Activated B cell treated with CpG ODN at 0.5 μM for 24 hours (primary cell): Measurements from ENCODE around the gene CERS4. TPM values are rescaled to one million over a fixed set of nuclear protein-coding genes. Genes with fewer than 3 reads are reported as not detected.

ENCODE experiments used
- ATAC-seq: fragments of 200-7000 bp; cut with Tn5 transposase; one replicate; pipeline ENCODE4 v1.10.0; 2021; ENCODE audit warnings: low read depth, mild to moderate bottlenecking, moderate library complexity
- CTCF ChIA-PET: fragments of 350-600 bp; sonication (Branson Sonifier 250); formaldehyde crosslinking; loops from one replicate; lab custom pipeline; 2021; ENCODE audit warnings: antibody characterized with exemption; lab: Charles Lee
- POLR2A ChIA-PET: fragments of 350-600 bp; sonication (Branson Sonifier 250); formaldehyde crosslinking; loops from one replicate; lab custom pipeline; 2021; ENCODE audit warnings: antibody characterized with exemption; lab: Charles Lee
- DNase-seq: peaks from one replicate; pipeline ENCODE4 v3.0.0; 2022
- H3K27ac Mint-ChIP-seq: one replicate; pipeline ENCODE4 v1.8.0; 2020; ENCODE audit warnings: mixed read lengths
- H3K27me3 Mint-ChIP-seq: one replicate; pipeline ENCODE4 v1.8.0; 2021; ENCODE audit warnings: mixed read lengths
- H3K36me3 Mint-ChIP-seq: one replicate; pipeline ENCODE4 v1.8.0; 2021; ENCODE audit warnings: low read depth, mixed read lengths
- H3K4me1 Mint-ChIP-seq: one replicate; pipeline ENCODE4 v1.8.0; 2021; ENCODE audit warnings: mixed read lengths
- H3K4me3 Mint-ChIP-seq: one replicate; pipeline ENCODE4 v1.8.0; 2020; ENCODE audit warnings: mild to moderate bottlenecking, mixed read lengths
- H3K9me3 Mint-ChIP-seq: one replicate; pipeline ENCODE4 v1.8.0; 2020; ENCODE audit warnings: mixed read lengths
- CTCF ChIP-seq: fragments of 200-600 bp; IDR thresholded peaks from one replicate; pipeline ENCODE4 v1.8.0; 2022; ENCODE audit warnings: antibody characterized with exemption, mild to moderate bottlenecking
- intact Hi-C: fragments of 100-400 bp; cut with micrococcal nuclease; formaldehyde crosslinking; loops from one replicate; pipeline ENCODE4 v1.15.1; 2024
- total RNA-seq: library from RNA; stranded (reverse); gene quantifications from 2 replicates; pipeline ENCODE4 v1.2.3, GENCODE V29; 2022

Gene CERS4
- total RNA-seq, 1 donor from 2014 or later: 112 TPM

DNA sequence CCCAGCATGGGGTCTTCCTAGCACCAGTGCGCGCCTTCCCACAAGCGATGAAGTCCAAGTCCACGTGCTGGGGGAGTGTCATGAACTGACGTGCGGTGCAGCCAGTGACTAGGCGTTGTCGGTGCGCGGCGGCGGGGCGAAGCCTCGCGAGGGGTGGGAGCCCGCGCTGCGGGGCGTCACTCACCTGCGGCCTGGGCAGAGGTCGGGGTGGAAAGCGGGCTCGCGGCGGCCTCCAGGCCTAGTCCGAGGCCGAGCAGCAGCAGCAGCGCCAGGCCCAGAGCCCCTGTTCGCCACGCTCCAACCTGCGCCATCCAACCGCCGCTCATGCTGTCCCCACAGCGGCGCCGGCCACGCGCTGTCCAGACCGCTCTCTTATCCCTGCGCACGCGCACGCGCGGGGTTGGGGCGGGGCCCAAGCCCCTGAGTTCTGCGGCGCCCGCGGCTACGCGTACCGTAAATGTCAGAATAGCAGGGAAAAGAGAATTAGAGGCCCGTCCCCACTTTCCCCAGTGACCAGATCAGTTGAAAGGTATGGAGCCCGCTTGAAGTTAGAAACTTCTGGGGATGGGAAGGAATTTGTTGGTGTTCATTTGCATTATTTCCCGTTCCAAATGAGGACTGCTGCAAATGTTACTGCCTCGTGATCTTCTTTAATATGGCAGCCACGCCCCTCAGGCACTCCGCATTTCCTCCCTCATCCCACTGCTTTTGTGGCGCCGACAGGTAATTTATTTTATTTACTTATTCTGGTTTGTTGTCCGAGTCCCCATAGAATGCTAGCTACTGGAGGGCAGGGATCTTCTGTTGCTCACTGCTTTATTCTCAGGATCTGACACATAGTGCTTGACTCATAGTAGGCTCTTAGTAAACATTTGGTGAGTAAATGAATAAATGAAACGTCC, 99.0 kb downstream of the CERS4 start, which contains the start of gene CD320:
Gene CD320, minus strand, starts transcription at position 394 of the 902 bp plus-strand sequence. Its CDS starts 68 bp downstream, at position 326.
- TF ChIP-seq CTCF: no peak
- CTCF ChIA-PET: no interaction called here

GRCh38 chr19:8308891-8309291, 99.7 kb downstream of the CERS4 start:
- CTCF ChIA-PET: no interaction called here
- H3K27me3 Mint-ChIP-seq: no peaks in the 10 kb centered on the region
- POLR2A ChIA-PET: interaction anchor here (0.7 to 1.6 kb wide), 3 partner anchors 10 to 16 kb away, joined by 4 to 5 read pairs (median 4); partner anchors contain the start of genes NDUFA7 and RPS28
- no peak for TF ChIP-seq CTCF
- peaks cover 42% of the 10 kb centered on the region for H3K36me3 Mint-ChIP-seq
- peaks cover 31% of the 10 kb centered on the region for H3K4me1 Mint-ChIP-seq
- peak overlapping the region; percentile 89 for H3K4me3 Mint-ChIP-seq
- H3K27ac Mint-ChIP-seq: peak overlapping the region; percentile 70
- no peaks in the 10 kb centered on the region for H3K9me3 Mint-ChIP-seq
- ATAC-seq (no peak), DNase-seq (no peak)
- intact Hi-C loops: loop anchor here (1.0 kb wide), 2 partner anchors 12 to 34 kb away; partner anchors contain the start of genes KANK3, NDUFA7 and RPS28

More for the DNA sequence above, 99.0 kb downstream of the CERS4 start, which contains the start of gene CD320:
- intact Hi-C loops: loop anchor here (1.0 kb wide), 2 partner anchors 13 to 35 kb away; partner anchors contain the start of genes KANK3, NDUFA7 and RPS28
- Mint-ChIP-seq H3K4me3 (peak within 1 kb of the TSS; percentile 89), H3K27ac (peak within 1 kb of the TSS; percentile 71), H3K4me1 (peaks cover 31% of the 10 kb centered on the region), H3K9me3 (no peaks in the 10 kb centered on the region), H3K27me3 (no peaks in the 10 kb centered on the region), H3K36me3 (peaks cover 41% of the 10 kb centered on the region)
- peak; percentile 90 for ATAC-seq
- peak; percentile 88 for DNase-seq
- POLR2A ChIA-PET: interaction anchor here (0.6 to 1.6 kb wide), 4 partner anchors 10 to 13 kb away, joined by 3 to 6 read pairs (median 4); partner anchors contain the start of genes NDUFA7 and RPS28

DNA sequence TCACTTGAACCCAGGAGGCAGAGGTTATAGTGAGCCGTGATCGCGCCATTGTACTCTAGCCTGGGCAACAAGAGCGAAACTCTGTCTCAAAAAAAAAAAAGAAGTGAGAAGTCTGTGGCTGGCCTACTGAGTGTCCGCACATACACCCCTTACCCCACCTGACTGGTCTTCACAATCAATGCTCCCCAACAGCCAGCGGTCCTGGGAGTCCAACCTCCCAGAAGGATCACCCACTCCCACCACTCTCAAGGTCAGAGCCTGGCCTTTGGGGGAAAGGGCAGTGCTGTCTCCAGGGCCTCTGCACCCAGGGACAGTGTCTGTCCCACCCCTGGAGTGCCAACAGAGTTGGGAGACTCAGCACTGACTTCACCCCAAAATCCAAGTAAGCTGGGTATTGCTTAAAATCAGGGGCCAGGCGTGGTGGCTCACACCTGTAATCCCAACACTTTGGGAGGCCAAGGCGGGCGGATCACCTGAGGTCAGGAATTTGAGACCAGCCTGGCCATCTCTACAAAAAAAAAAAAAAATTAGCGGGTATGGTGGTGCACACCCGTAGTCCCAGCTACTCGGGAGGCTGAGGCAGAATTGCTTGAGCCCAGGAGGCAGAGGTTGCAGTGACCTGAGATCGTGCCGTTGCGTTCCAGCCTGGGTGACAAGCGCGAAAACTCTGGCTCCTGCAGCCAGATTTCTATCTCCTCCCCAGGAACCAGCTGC, 101.3 kb downstream of the CERS4 start:
- POLR2A ChIA-PET: interaction anchor here (0.6 to 1.5 kb wide), 4 partner anchors 8 to 125 kb away, joined by 3 to 11 read pairs (median 6); partner anchors contain the start of genes NDUFA7 and RPS28
- DNase-seq: no peak
- Mint-ChIP-seq H3K9me3 (no peaks in the 10 kb centered on the region), H3K4me3 (no peak overlapping the region), H3K27ac (no peak overlapping the region), H3K4me1 (peaks cover 31% of the 10 kb centered on the region), H3K36me3 (peaks cover 52% of the 10 kb centered on the region), H3K27me3 (no peaks in the 10 kb centered on the region)
- TF ChIP-seq CTCF: no peak
- CTCF ChIA-PET: no interaction called here
- no peak for ATAC-seq
- intact Hi-C loops: no loop called here

DNA sequence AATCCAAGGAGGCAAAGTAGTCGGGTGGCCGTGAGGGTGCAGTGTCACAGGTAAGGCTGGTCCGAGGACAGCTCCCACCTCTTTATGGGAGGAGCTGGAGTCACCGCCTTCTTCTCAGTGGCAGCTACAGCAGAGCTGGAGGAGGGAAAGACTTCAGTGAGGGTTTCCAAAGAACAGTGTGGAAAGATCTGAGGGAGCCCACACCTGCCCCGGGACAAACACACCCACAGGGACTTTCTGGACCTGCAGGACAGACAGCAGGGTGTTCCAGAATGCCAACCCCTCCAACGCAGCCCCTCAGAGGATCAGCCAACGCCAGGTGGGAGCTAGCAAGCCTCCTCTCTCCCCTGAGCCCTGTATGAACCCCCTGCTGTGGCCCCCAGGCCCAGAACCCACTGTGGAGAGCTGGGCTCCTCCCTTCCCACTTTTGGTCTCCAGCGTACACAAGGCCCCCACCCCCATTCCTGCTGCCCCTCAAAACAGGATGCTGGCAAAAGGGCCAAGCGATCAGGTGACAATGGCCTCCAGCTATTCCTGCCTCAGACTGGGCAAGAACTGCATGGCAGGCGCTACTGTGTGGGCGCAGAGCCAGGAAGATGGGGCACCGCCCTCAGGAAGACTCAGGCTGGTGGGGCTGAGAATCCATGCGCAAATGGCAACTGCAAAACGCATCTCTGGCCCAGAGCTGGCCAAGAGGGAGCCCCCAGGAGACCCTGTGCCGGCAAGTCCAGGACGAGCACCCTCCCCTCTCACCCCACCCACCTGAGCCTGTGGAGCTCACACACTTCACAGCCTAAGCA, 102.5 kb downstream of the CERS4 start:
- DNase-seq (no peak), ATAC-seq (no peak)
- TF ChIP-seq CTCF: no peak
- ChIA-PET CTCF (no interaction called here), POLR2A (interaction anchor here (0.6 to 1.5 kb wide), 2 partner anchors 9 to 99 kb away, joined by 7 to 11 read pairs; partner anchors contain the start of genes NDUFA7 and RPS28)
- H3K27ac Mint-ChIP-seq: no peak overlapping the region
- peaks cover 24% of the 10 kb centered on the region for H3K4me1 Mint-ChIP-seq
- H3K36me3 Mint-ChIP-seq: peaks cover 62% of the 10 kb centered on the region
- H3K27me3 Mint-ChIP-seq: no peaks in the 10 kb centered on the region
- no peaks in the 10 kb centered on the region for H3K9me3 Mint-ChIP-seq
- intact Hi-C loops: no loop called here
- H3K4me3 Mint-ChIP-seq: no peak overlapping the region

Other genes with a start within 250 kb of the CERS4 start
- 83.5 and 87.1 TPM in 2 replicates for gene ELAVL1, start 203.7 kb upstream of the CERS4 start, total RNA-seq
- not detected in 2 replicates for gene CCL25, start 156.6 kb upstream of the CERS4 start, total RNA-seq
- gene FBN3, start 59.8 kb upstream of the CERS4 start, total RNA-seq: not detected in 2 replicates
- gene CD320, start 99.0 kb downstream of the CERS4 start, total RNA-seq: 23.7 and 24.6 TPM in 2 replicates
- gene NDUFA7, start 112.0 kb downstream of the CERS4 start, total RNA-seq: 31.1 and 35.8 TPM in 2 replicates
- gene RPS28, start 112.1 kb downstream of the CERS4 start, total RNA-seq: 3,149 and 3,168 TPM in 2 replicates
- gene KANK3, start 133.9 kb downstream of the CERS4 start, total RNA-seq: 0.07 and 0.29 TPM in 2 replicates
- gene ANGPTL4, start 154.8 kb downstream of the CERS4 start, total RNA-seq: not detected in 2 replicates
- gene RAB11B, start 181.0 kb downstream of the CERS4 start, total RNA-seq: 92.1 and 100 TPM in 2 replicates
- gene MARCHF2, start 203.9 kb downstream of the CERS4 start, total RNA-seq: 24.8 and 25.6 TPM in 2 replicates
- 282 and 287 TPM in 2 replicates for gene HNRNPM, start 235.6 kb downstream of the CERS4 start, total RNA-seq